Stimulated activated CD4-positive, alpha-beta T cell treated with anti-CD3 and anti-CD28 coated beads, Interleukin-12 subunit alpha, Interleukin-12 subunit beta, amount 100 ng/mL, for 24 hours (primary cell): ENCODE measurements around the gene SCUBE3.

Experiments
- DNase-seq, 2 experiments: peaks; one replicate each; pipeline ENCODE4 v3.0.0-alpha.2; 2020; ENCODE audit warnings: low read depth in 2 of 2

SCUBE3 gene

DNA sequence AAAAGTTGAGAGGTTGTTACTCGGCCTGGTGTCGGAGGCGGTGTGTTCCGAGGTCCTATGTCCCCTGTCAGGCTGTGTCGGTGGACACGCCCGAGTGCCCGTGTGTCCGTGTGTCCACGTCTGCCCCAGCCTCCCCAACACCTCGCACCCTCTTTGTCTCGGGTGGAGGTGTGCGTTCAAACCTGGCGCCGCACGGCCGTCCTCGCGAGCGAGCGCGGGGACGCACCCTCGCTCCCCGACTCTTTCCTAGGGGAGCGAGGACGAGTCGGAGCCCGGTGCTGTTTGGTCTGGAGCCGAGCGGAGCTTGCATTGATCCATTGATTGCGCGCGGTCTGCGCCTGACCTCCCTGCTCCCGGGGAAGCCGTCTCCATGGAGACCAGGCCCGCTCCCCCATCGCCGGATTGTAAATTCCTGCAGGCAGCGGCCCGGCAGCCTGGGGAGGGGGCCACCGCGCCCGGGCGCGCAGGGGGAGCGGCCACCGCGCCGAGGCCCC lies 411 bp upstream of the SCUBE3 start:
- DNase-seq = no peak

DNA sequence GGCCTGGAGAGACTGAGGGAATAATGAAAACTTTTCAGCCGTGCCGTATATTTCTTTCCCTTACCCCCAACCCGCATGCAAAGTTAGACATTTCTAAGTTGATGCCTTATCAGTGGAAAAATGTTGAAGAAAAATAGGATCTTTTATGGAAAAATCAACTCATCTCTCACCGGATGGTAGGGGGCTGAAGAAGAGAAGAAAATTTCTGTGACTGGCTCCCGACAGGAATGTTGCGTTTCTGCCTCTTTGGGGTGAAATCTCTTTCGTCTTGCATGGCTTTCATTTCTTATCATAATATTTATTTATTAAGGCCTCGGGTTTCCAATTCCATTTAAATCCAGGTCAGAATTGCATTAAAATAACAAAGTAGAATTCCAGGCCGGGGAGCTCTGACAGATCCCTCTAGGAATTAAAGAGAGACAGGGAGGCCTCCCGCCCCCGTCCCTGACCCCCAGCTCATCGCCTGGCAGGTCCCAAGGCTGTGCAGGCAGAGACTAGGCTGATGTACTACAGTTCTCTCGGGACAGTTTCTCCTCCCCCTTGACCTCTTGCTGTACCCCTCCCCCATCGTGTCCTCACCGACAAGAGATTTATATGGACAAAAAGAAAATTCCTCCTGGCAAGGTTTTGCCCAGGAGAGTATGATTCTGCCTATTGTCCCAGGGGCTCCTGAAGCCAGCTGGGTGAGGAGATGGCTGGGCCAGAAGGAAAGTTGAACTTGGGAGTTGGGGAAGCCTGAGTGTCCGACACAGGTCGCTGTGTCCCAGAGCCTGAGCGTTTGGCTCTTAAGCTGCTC lies 1.3 kb downstream of the SCUBE3 start:
- no peak for DNase-seq

DNA sequence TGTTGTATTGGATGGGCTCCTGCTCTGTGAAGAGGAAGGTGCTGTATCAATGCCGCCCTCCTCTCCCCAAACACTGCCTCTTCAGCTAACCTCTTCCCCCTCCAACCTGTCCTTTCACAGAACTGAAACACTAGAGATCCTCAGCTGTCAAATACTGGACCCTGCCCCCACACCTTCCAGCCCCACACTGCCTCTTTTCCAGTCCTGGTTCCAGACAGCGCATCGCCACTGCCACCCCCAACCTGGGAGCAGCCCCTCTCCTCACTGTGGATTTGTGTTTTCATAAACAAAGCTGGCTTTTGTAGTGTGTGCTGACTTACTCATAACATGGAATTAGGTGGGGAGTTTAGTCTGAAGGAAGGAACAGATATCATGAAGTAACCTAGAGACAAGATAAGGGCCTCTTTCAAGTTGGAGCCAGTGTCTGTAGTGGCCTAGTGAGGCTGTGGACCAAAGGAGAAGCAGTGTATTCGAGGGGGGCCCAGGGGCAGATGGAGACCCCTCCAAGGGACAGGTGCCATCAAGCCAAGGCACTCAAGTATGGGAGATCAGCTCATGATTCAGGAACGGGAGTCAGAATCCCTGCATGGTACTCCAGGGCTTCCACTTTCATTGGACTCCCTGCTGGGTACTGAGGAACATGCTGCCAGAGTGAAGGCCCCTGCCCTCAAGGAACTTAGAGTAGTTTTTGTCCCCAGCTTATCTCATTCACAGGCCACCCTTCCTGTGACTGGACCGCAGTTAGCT lies 2.1 kb downstream of the SCUBE3 start:
- no peak for DNase-seq

DNA sequence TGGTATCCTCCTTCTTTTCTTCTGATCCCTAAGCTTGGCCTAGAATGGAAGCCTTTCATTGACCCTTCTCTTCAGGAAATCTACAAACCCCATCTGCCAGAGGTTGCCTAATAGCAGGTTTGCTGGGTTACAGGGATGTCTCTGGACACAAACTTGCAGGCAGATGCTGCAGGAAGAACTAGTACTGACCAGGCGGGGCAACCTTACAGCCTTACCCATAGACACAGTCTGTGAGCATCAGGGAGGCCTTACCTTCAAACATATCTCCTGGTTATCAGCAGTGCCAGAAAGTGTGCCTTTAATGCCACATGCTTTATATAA lies 2.6 kb downstream of the SCUBE3 start:
- DNase-seq = no peak

DNA sequence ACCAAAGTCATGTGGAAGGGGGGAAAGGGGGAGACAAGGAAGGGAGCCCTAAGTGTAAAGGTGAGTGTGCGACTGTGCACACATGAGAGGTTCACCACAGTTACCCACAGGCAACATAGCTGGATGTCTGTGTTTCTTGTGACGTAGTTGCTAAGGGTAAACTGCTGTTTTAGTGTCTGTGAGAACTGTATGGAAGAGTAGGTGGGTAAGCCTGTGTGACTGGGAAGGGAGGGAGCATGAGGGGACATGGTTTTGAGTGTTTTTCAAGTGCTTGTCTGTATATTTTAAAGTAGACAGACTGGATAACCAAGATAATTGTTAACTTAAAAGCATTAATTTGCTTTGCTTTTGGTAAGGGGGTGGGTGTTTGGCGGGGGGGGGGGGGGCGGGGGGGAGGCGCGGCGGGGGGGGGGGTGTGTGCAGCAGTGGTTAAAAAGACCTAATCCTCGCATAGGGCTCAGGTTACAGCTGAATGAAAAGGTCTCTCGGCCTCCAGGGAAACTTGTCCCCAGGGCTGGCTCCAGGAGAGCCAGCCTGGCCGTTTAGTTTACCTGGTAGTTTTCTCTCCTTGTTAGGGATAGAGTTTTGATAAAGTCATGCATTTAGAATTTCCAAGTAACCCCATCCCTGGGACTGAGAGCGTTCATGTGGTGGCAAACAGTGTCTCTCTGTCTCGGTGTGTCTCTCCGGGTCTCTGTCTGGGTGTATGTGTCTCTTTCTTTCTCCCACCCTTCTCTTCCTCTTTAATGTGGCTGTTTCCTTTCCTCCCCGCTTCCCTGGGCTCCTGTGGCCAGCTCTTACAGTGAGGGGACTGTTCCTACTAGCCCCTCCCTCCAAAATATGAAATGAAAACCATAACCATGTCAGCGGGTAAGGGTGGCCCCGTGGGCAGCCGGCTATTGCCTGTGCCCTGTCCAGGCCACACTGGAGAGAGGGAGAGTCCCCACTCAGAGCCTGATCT lies 3.4 kb downstream of the SCUBE3 start:
- DNase-seq = no peak

DNA sequence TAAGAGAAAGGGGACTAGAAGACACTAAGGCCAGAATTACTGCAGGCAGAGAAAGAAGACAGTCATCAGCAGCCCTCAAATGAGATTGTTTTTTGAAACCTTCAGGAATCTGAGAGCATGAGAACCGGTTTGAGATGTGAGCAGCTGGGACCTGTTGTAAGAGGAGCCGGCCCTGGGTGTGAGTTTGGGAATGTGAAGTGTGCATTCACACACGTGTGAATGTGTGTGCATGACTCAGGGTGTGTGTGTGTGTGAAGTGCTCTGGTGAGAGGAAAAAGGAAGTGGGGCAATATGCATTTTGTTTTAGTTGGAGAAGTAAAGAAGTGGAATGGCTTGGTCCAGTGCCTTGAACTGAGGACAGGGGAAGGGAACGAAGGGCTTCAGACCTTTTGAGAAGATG lies 4.3 kb downstream of the SCUBE3 start:
- no peak for DNase-seq

DNA sequence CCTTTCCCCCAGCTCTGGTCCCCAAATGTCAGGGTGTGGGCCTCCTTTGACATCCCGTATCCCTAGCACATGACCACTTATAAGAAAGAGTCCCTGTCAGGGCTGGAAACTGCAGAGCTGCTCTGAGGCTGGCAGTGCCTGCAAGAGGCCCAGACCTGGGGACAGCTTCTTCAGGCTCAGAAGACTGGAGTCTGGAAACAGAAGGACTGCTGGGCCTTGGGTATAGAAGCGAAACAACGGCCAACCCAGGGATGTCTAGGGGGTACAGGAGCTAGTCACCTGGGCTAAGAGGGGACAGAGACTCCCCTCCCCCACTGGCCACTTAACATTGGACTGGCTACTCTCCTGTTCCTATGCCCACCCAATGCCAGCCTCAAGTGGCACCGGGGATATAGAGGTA lies 4.7 kb downstream of the SCUBE3 start:
- DNase-seq = no peak

DNA sequence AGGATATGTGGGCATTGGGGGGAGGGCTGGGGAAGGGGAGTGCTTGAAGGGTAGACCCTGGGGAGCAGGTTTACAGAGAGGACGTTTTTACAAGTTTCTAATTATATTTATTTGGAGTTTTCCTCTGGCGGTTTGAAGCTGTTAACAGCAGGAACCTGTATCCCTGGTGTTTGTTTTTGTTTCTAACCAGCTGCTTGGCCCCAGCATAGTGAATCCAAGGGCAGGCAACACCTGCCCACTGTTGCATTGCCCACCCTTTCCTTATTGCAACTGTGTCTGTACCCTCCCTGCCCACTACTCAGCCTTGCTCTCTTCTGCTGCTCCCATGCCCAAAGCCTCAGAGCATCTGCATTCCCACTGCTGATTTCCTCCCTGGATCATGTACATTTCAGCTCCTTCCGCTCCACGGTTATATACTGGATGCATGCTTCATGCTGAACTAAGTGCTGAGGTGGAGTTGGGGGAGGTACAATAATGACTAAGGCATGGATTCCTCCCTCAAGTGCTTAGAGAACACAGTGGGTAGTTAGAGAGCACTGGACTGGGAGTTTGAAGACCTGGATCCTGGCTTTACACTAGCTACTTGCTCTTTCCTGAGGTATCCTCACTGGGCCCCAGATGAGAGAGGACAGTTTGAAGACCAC lies 6.0 kb downstream of the SCUBE3 start:
- DNase-seq = no peak

DNA sequence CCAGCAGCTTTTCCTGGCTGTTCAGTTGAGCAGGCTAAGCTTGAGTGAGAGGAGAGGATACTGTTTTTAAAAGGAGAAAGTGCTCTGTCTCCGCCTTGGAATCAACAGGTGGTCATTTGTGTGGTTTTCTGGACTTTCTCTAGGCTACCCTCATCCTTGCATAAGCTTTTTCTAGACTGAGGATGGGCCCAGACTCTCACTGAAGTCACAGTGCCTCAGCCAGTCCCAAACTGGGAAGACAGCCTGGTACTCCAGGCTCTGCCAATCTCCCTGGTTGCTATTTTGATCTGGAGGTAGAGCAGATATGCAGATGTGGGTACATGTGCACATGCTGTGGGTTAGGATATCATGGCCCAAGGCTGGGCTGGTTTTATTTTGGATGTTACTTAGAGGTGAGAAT lies 7.0 kb downstream of the SCUBE3 start:
- no peak for DNase-seq

DNA sequence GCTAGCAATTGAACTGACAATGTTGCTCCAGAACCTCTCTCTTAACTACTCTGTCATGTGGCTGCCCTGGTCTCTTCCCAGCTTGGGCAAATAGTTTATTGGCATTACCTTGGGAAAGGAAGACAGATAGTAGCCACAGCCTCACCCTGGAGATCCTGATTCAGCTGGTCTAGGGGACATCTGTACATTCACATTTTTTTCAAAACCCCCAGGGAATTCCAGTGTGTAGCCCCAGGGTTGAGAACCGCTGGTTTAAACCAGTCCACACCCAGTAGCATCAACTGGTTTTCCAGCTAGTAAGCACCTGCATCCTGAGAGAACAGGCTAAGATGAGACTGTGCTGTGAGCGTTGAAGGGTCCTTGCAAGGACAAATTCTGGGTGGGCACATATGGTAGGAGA lies 9.6 kb downstream of the SCUBE3 start:
- no peak for DNase-seq

DNA sequence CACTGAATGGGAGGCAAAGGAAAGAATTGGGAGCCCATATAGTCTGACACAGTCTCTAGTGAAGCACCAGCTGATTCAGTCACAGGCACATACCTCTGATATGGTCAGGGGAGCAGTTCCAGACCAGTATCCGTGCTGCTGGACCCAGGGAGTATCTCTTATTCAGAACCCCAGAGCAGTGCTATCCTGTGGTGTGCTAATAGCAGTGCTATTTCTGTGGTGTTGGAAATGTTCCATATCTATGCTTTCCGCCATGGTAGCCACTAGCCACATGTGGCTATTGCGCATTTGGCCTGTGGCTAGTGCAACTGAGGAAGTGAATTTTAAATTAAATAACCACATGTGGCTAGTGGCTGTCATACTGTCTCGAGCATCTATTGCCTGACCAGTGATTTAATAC lies 11.0 kb downstream of the SCUBE3 start:
- DNase-seq = no peak

DNA sequence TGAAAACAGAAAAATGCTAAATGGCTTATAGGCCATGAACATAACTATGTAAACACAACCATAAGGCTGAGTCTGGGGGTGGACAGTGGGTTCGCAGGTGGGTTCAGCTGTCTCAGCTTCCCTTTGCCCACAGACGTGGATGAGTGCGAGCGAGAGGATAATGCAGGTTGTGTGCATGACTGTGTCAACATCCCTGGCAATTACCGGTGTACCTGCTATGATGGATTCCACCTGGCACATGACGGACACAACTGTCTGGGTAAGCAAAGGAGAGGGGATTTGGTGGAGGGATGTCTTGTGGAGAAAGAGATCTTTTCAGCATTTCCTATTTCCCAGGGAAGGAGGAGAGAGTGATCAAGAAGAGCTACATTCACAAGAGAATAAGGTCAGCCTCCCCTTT lies 14.7 kb downstream of the SCUBE3 start:
- no peak for DNase-seq

DNA sequence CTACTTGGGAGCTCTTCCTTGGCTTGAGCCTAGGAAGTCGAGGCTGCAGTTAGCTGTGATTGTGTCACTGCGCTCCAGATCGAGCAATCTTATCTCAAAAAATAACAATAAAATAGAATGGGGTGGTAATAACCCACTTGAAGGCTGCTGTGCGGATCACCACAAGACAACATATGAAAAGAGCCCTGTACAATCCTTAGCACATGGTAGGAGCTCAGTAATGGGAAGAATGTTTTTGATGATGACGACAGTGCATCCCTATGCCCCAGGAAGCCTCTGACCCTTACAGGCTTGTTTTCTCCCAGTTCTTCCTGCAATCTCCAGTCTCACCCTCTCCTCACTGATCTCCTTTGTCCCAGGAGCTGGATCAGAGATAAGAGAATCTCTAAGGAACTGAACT lies 15.5 kb downstream of the SCUBE3 start:
- no peak for DNase-seq

DNA sequence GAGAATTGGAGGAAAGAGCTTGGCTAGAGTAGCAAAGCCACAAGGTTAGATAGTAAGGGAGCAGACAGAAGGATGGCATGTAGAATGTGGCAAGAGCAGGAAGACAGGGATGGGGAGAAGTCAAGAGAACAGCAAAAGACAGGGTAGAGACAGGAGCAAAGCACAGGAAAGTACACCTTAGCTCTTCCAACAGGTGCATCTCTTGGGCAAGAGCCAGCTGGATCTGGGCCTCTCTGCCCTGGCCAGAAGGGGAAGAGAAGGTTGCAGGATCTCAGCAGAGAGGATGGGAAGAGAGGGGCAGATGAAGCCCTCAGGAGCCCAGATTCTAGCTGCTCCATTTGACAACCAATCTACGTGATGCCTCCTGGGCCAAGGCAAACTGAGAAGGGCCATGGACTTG lies 16.7 kb downstream of the SCUBE3 start:
- no peak for DNase-seq

DNA sequence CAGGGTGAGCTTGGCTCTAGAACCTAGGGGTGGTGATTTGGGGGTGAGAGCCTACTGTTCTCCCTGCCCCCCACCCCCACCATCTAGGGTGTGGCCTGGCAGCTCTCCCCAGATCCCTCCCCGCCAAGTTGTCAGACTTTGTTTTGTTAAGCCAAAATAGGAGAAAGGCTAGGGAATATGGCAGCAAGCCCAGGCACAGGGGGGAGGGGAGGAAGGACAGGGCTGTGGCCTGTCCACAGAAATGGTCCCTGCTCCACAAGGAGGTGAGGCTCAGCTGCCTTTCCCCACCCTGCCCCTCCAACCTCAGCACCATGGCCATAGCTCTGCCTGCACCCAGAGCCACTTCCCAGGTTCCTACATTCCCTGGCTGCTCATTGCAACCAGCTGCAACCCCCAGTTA lies 17.2 kb downstream of the SCUBE3 start:
- no peak for DNase-seq

DNA sequence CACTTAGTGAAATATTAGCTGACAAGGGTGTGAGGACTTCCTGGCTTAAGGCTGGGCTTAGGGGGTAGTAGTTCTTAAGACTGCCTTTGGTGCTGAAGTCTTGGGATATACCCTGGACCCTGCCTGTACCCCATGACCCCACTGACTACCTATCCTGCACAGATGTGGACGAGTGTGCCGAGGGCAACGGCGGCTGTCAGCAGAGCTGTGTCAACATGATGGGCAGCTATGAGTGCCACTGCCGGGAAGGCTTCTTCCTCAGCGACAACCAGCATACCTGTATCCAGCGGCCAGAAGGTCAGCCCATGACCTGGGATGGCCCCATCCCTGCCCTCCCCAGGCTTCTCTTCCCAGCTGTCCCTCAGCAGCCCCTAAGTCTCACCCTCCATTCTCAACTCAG lies 17.8 kb downstream of the SCUBE3 start:
- no peak for DNase-seq

DNA sequence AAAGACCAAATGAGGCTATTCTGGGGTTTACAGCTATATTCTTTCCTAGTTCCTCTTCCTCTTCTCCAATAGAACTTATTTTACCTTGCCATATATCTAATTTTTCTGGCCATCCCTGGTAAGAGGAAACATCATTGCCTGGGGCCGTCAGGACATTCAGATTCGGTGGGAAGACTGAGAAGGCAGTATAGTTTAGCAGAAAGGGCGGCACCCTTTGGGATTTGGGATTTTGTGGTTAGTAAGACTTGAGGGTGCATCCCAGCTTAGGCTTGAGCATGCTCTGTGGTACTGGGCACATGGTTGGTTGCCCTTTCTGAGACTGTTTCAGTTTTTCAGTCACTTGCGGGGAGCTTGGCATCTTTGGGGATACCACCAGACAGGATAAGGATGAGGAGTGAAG lies 21.1 kb downstream of the SCUBE3 start:
- no peak for DNase-seq

DNA sequence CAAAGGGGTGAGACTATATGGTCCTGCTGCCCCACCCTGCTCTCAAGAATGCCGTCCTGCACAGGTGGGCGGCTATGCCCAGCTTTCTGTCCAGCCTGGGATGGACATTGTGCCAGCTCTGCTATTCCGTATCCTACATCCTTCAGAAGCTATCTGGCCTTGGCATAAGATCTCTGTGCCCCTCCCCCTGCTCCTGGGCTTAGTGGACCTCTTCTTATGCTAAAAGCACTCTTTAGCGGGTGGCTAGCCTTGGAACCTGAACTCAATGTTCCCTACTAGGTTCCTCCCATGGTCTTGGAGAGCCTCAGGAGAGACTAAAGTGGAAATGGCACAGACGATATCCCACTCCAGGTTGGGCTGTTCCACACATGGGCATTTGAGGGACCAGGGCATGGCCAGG lies 22.5 kb downstream of the SCUBE3 start:
- no peak for DNase-seq

DNA sequence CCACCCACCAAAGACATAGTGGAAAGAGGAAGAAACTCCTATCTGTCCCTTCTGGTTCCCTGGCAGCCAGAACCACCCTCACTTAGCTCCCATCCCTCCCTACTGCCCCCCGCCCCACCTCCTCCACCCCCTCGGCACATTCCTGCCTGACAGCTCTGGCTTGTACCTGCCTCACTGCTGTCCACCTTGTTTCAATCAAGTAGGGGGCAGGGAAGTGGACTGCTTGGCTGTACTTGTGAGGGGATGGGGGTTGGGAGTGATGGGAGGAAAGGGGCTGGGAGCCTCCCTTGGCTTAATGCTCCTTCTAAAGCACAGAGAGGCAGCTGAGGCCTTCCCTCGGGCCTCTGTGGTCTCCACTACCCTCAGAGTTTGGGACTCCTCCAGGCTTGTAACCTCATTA lies 23.7 kb downstream of the SCUBE3 start:
- DNase-seq = no peak

DNA sequence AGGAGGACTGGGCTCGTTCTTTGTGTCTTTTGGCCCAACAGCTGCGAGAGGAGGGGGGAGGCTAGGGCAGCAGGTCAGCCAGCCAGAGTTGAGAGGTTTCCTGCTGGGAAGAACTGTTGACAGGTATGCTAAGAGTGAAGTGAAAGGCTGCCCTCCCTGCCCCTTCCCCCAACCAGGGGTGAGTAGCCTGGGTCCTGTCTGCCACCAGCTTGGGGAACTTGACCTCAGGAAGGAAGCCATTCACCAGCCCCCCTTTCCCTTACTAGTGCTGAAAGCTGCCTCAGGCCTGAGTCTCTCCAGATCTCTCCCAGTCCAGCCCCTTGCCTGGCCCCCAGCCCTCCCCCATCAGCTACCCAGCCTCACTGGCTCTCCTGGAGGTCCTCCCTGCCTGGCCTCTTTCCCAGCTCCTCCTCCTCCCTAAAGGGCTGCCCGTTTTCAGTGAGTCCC lies 25.1 kb downstream of the SCUBE3 start:
- no peak for DNase-seq

DNA sequence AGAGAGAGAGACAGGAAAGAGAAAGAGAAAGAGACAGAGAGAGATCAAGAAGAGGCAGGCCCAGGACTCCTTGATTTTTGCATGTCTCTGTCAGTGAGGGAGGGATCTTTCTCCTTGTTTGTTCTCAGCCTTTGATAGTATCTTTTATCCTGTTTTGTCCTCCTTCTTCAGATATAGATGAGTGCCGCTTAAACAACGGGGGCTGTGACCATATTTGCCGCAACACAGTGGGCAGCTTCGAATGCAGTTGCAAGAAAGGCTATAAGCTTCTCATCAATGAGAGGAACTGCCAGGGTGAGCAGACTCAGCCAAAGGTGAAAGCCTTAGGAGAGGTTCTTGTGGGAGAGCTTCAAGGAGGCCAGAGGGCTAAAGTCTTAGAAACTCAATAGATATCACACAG lies 25.8 kb downstream of the SCUBE3 start:
- DNase-seq = no peak
